Activated CD4-positive, alpha-beta T cell treated with anti-CD3 and anti-CD28 coated beads, Interleukin-2, amount 10 ng/mL, durations not matched to agents 24 days and 14 days (primary cell): ENCODE measurements around the gene LIX1. TPM values are rescaled to one million over a fixed set of nuclear protein-coding genes. Genes with fewer than 3 reads are reported as not detected.

ENCODE experiments used
- DNase-seq: peaks from one replicate; pipeline ENCODE4 v3.0.0; 2022
- H3K27ac Mint-ChIP-seq: one replicate; pipeline ENCODE4 v1.8.0; 2022; ENCODE audit warnings: mild to moderate bottlenecking, mixed read lengths
- H3K27me3 Mint-ChIP-seq: one replicate; pipeline ENCODE4 v1.8.0; 2022; ENCODE audit warnings: mixed read lengths
- H3K36me3 Mint-ChIP-seq: one replicate; pipeline ENCODE4 v1.8.0; 2022; ENCODE audit warnings: low read depth, mild to moderate bottlenecking, mixed read lengths
- H3K4me1 Mint-ChIP-seq: one replicate; pipeline ENCODE4 v1.8.0; 2021; ENCODE audit warnings: mixed read lengths
- H3K4me3 Mint-ChIP-seq: one replicate; pipeline ENCODE4 v1.8.0; 2022; ENCODE audit warnings: mild to moderate bottlenecking, moderate library complexity, mixed read lengths
- H3K9me3 Mint-ChIP-seq: one replicate; pipeline ENCODE4 v1.8.0; 2021; ENCODE audit warnings: mixed read lengths
- intact Hi-C: fragments of 100-400 bp; cut with micrococcal nuclease; formaldehyde crosslinking; loops from one replicate; pipeline ENCODE4 v1.15.1; 2023
- total RNA-seq: library from RNA; stranded (reverse); gene quantifications from 2 replicates; pipeline ENCODE4 v1.2.3, GENCODE V29; 2022

Gene LIX1
- total RNA-seq, 1 donor from 2014 or later, result not detected

GRCh38 chr5:97133101-97133500, 9.3 kb downstream of the LIX1 start:
- Mint-ChIP-seq H3K4me1 (peaks cover 10% of the 10 kb centered on the region), H3K36me3 (no peaks in the 10 kb centered on the region), H3K27me3 (peaks cover 19% of the 10 kb centered on the region), H3K27ac (no peak overlapping the region), H3K4me3 (no peak overlapping the region), H3K9me3 (peaks cover 4% of the 10 kb centered on the region)
- DNase-seq, result no peak
- intact Hi-C loops, result loop anchor here (5.0 kb wide), 1 partner anchor 36 kb away; no protein-coding TSS in a partner anchor

GRCh38 chr5:97131921-97132320, 10.5 kb downstream of the LIX1 start:
- intact Hi-C loops, result loop anchor here (5.0 kb wide), 1 partner anchor 35 kb away; no protein-coding TSS in a partner anchor
- no peak for DNase-seq
- Mint-ChIP-seq H3K9me3 (peaks cover 4% of the 10 kb centered on the region), H3K4me1 (peaks cover 10% of the 10 kb centered on the region), H3K4me3 (no peak overlapping the region), H3K27me3 (peaks cover 15% of the 10 kb centered on the region), H3K27ac (no peak overlapping the region), H3K36me3 (no peaks in the 10 kb centered on the region)

GRCh38 chr5:97131139-97131710, 11.2 kb downstream of the LIX1 start:
- peaks cover 16% of the 10 kb centered on the region for H3K27me3 Mint-ChIP-seq
- no peak overlapping the region for H3K27ac Mint-ChIP-seq
- no peak overlapping the region for H3K4me3 Mint-ChIP-seq
- H3K4me1 Mint-ChIP-seq, result peaks cover 10% of the 10 kb centered on the region
- H3K36me3 Mint-ChIP-seq, result no peaks in the 10 kb centered on the region
- intact Hi-C loops, result loop anchor here (5.0 kb wide), 1 partner anchor 34 kb away; no protein-coding TSS in a partner anchor
- no peak for DNase-seq
- peaks cover 4% of the 10 kb centered on the region for H3K9me3 Mint-ChIP-seq

- H3K9me3 Mint-ChIP-seq, result peaks cover 4% of the 10 kb centered on the region
- no peaks in the 10 kb centered on the region for H3K4me1 Mint-ChIP-seq
- H3K27ac Mint-ChIP-seq, result no peak overlapping the region
- H3K27me3 Mint-ChIP-seq, result peaks cover 27% of the 10 kb centered on the region
- DNase-seq, result no peak
- intact Hi-C loops, result loop anchor here (2.0 kb wide), 1 partner anchor 17 kb away; no protein-coding TSS in a partner anchor
- no peak overlapping the region for H3K4me3 Mint-ChIP-seq
- H3K36me3 Mint-ChIP-seq, result no peaks in the 10 kb centered on the region
Observed at GRCh38 chr5:97127727-97128126, 14.7 kb downstream of the LIX1 start.

- H3K4me1 Mint-ChIP-seq, result no peaks in the 10 kb centered on the region
- no peaks in the 10 kb centered on the region for H3K36me3 Mint-ChIP-seq
- peaks cover 4% of the 10 kb centered on the region for H3K9me3 Mint-ChIP-seq
- peaks cover 27% of the 10 kb centered on the region for H3K27me3 Mint-ChIP-seq
- no peak overlapping the region for H3K27ac Mint-ChIP-seq
- DNase-seq, result no peak
- intact Hi-C loops, result no loop called here
- H3K4me3 Mint-ChIP-seq, result no peak overlapping the region
Observed at GRCh38 chr5:97125125-97125683, 17.2 kb downstream of the LIX1 start.

- intact Hi-C loops, result no loop called here
- DNase-seq, result no peak
- H3K4me3 Mint-ChIP-seq, result no peak overlapping the region
- H3K27ac Mint-ChIP-seq, result no peak overlapping the region
- H3K36me3 Mint-ChIP-seq, result no peaks in the 10 kb centered on the region
- peaks cover 4% of the 10 kb centered on the region for H3K9me3 Mint-ChIP-seq
- H3K4me1 Mint-ChIP-seq, result no peaks in the 10 kb centered on the region
- peaks cover 30% of the 10 kb centered on the region for H3K27me3 Mint-ChIP-seq
Observed at GRCh38 chr5:97124335-97124734, 18.1 kb downstream of the LIX1 start.

- H3K27ac Mint-ChIP-seq, result no peak overlapping the region
Observed at GRCh38 chr5:97121848-97122247, 20.6 kb downstream of the LIX1 start.

GRCh38 chr5:97120195-97120594, 22.2 kb downstream of the LIX1 start:
- peaks cover 19% of the 10 kb centered on the region for H3K27me3 Mint-ChIP-seq

More at GRCh38 chr5:97121848-97122247, 20.6 kb downstream of the LIX1 start:
- peaks cover 23% of the 10 kb centered on the region for H3K27me3 Mint-ChIP-seq
- no peaks in the 10 kb centered on the region for H3K9me3 Mint-ChIP-seq
- no peaks in the 10 kb centered on the region for H3K4me1 Mint-ChIP-seq
- H3K36me3 Mint-ChIP-seq, result no peaks in the 10 kb centered on the region
- intact Hi-C loops, result no loop called here
- DNase-seq, result no peak
- no peak overlapping the region for H3K4me3 Mint-ChIP-seq

GRCh38 chr5:97119007-97119390, 23.4 kb downstream of the LIX1 start:
- no peaks in the 10 kb centered on the region for H3K9me3 Mint-ChIP-seq
- no peaks in the 10 kb centered on the region for H3K4me1 Mint-ChIP-seq
- DNase-seq, result no peak
- peaks cover 19% of the 10 kb centered on the region for H3K27me3 Mint-ChIP-seq
- no peak overlapping the region for H3K4me3 Mint-ChIP-seq
- no peaks in the 10 kb centered on the region for H3K36me3 Mint-ChIP-seq
- no peak overlapping the region for H3K27ac Mint-ChIP-seq
- intact Hi-C loops, result no loop called here

More at GRCh38 chr5:97120195-97120594, 22.2 kb downstream of the LIX1 start:
- H3K4me3 Mint-ChIP-seq, result no peak overlapping the region
- intact Hi-C loops, result no loop called here
- H3K27ac Mint-ChIP-seq, result no peak overlapping the region
- DNase-seq, result no peak
- H3K36me3 Mint-ChIP-seq, result no peaks in the 10 kb centered on the region
- H3K4me1 Mint-ChIP-seq, result no peaks in the 10 kb centered on the region
- H3K9me3 Mint-ChIP-seq, result no peaks in the 10 kb centered on the region

- Mint-ChIP-seq H3K9me3 (no peaks in the 10 kb centered on the region), H3K4me3 (no peak overlapping the region), H3K27ac (no peak overlapping the region), H3K4me1 (no peaks in the 10 kb centered on the region), H3K27me3 (peaks cover 15% of the 10 kb centered on the region), H3K36me3 (no peaks in the 10 kb centered on the region)
- no peak for DNase-seq
- intact Hi-C loops, result no loop called here
Observed at GRCh38 chr5:97118261-97119006, 24.0 kb downstream of the LIX1 start.

- H3K27me3 Mint-ChIP-seq, result peaks cover 9% of the 10 kb centered on the region
- H3K36me3 Mint-ChIP-seq, result no peaks in the 10 kb centered on the region
Observed at GRCh38 chr5:97115932-97116331, 26.5 kb downstream of the LIX1 start.

GRCh38 chr5:97112230-97112629, 30.2 kb downstream of the LIX1 start:
- DNase-seq, result no peak
- intact Hi-C loops, result no loop called here
- H3K4me3 Mint-ChIP-seq, result no peak overlapping the region
- peaks cover 11% of the 10 kb centered on the region for H3K27me3 Mint-ChIP-seq
- H3K36me3 Mint-ChIP-seq, result no peaks in the 10 kb centered on the region
- H3K9me3 Mint-ChIP-seq, result no peaks in the 10 kb centered on the region
- H3K4me1 Mint-ChIP-seq, result peaks cover 4% of the 10 kb centered on the region
- H3K27ac Mint-ChIP-seq, result no peak overlapping the region

More at GRCh38 chr5:97115932-97116331, 26.5 kb downstream of the LIX1 start:
- Mint-ChIP-seq H3K4me1 (peaks cover 4% of the 10 kb centered on the region), H3K9me3 (no peaks in the 10 kb centered on the region), H3K27ac (no peak overlapping the region), H3K4me3 (no peak overlapping the region)
- intact Hi-C loops, result no loop called here
- DNase-seq, result no peak

- Mint-ChIP-seq H3K4me1 (peaks cover 4% of the 10 kb centered on the region), H3K27me3 (peaks cover 15% of the 10 kb centered on the region), H3K27ac (no peak overlapping the region), H3K9me3 (no peaks in the 10 kb centered on the region), H3K4me3 (no peak overlapping the region), H3K36me3 (no peaks in the 10 kb centered on the region)
- intact Hi-C loops, result no loop called here
- no peak for DNase-seq
Observed at GRCh38 chr5:97111616-97112015, 30.8 kb downstream of the LIX1 start.

GRCh38 chr5:97111004-97111403, 31.4 kb downstream of the LIX1 start:
- H3K9me3 Mint-ChIP-seq, result no peaks in the 10 kb centered on the region
- H3K27me3 Mint-ChIP-seq, result peaks cover 19% of the 10 kb centered on the region
- H3K27ac Mint-ChIP-seq, result no peak overlapping the region
- no peaks in the 10 kb centered on the region for H3K36me3 Mint-ChIP-seq
- DNase-seq, result no peak
- intact Hi-C loops, result no loop called here
- H3K4me3 Mint-ChIP-seq, result no peak overlapping the region
- peaks cover 4% of the 10 kb centered on the region for H3K4me1 Mint-ChIP-seq
